H1 (cell line): ENCODE data around the gene PRDM4. TPM values are rescaled to one million over a fixed set of nuclear protein-coding genes. Genes with fewer than 3 reads are reported as not detected.

Experiments used
- CHD1 ChIP-seq: IDR thresholded peaks from 2 replicates; pipeline ENCODE4 v1.6.1; 2012; ENCODE audit warnings: low read depth, low read length, improper control_type of control experiment
- EGR1 ChIP-seq: IDR thresholded peaks from 2 replicates; pipeline ENCODE4 v1.6.1; 2011; ENCODE audit warnings: low read depth, low read length, borderline replicate concordance
- JUN ChIP-seq: IDR thresholded peaks from 2 replicates; pipeline ENCODE4 v1.6.1; 2011; ENCODE audit warnings: low read depth, mild to moderate bottlenecking, improper control_type of control experiment, low read length
- RAD21 ChIP-seq, 2 experiments: IDR thresholded peaks in 1 of 2; conservative IDR thresholded peaks in 1 of 2; 2 replicates each; pipeline ENCODE4 v1.6.1; 2011; ENCODE audit warnings: low read depth in 2 of 2, low read length in 2 of 2, improper control_type of control experiment in 1 of 2, inconsistent platforms in 1 of 2, mild to moderate bottlenecking in 1 of 2, moderate library complexity in 1 of 2
- polyA plus RNA-seq, 7 experiments: library from polyadenylated mRNA; depleted of rRNA in 3 of 7; stranded (reverse) in 5 of 7; unstranded in 2 of 7; fragments of >200 nt in 5 of 7; fragments of 200-250 nt in 2 of 7; gene quantifications; 1 replicate in 5 of 7; 2 replicates in 1 of 7; 4 replicates in 1 of 7; pipeline versions ENCODE4 v1.2.1 to v1.2.3, GENCODE V29; 2011 to 2013; ENCODE audit warnings: missing spikeins in 2 of 7, mixed read lengths in 2 of 7
- total RNA-seq: library from RNA; stranded (reverse); fragmentation: NEBNext Ultra II Directional; extraction: Animal tissue kit (Norgen Biotek cat#: 25700); gene quantifications from 2 replicates; pipeline ENCODE4 v1.2.1, GENCODE V29; 2021

PRDM4 gene
- total and polyA plus RNA-seq, 2 of the 8 experiments (the other 6 are each of a cell fraction or from before 2014, with no cell fraction given): 10.1 to 17.5 TPM

GRCh38 chr12:107798580-107798979 is 37.6 kb upstream of the PRDM4 start (continued):
- TF ChIP-seq RAD21 (IDR thresholded peaks at IDR 0.05 in 1 of 2, conservative IDR thresholded peaks at IDR 0.05 in 1 of 2; ENCODE audit: low read depth in 2 of 2, low read length in 2 of 2): no peak
- TF ChIP-seq EGR1: no peak
- TF ChIP-seq JUN: no peak
- TF ChIP-seq CHD1: no peak
